CD4-positive, alpha-beta memory T cell (primary cell): Measurements from ENCODE around the gene PAX7. TPM values are rescaled to one million over a fixed set of nuclear protein-coding genes. Genes with fewer than 3 reads are reported as not detected.
A peak's percentile ranks its signal among the peaks of the same experiment; 100 is the strongest.
"Not testable (repeated sequence)": the region's sequence is repeated elsewhere in the genome, so short reads cannot be mapped to it uniquely, and the experiment has no call there.

Source experiments
- CTCF ChIA-PET: fragments of 350-600 bp; sonication (Branson Sonifier 250); formaldehyde crosslinking; loops from one replicate; lab custom pipeline; 2021; ENCODE audit warnings: inconsistent platforms; ENCODE audit not compliant: partially characterized antibody; lab: Charles Lee
- POLR2A ChIA-PET: fragments of 350-600 bp; sonication (Branson Sonifier 250); formaldehyde crosslinking; loops from one replicate; lab custom pipeline; 2021; ENCODE audit not compliant: partially characterized antibody; lab: Charles Lee
- DNase-seq, 5 donors: peaks; one replicate each; pipeline versions ENCODE4 v3.0.0 to v3.0.0-alpha.2; 2020 to 2022; ENCODE audit warnings: mixed read lengths in 1 of 5
- H3K27ac ChIP-seq: one replicate; pipeline ENCODE4 v1.7.0; 2013; ENCODE audit warnings: low read depth, low read length
- H3K27me3 ChIP-seq: 2 replicates; pipeline ENCODE4 v1.7.0; 2013; ENCODE audit warnings: mild to moderate bottlenecking, low read length, moderate library complexity; ENCODE audit not compliant: insufficient read depth
- H3K36me3 ChIP-seq: 2 replicates; pipeline ENCODE4 v1.7.0; 2013; ENCODE audit warnings: mild to moderate bottlenecking, low read length, moderate library complexity; ENCODE audit not compliant: insufficient read depth
- H3K4me1 ChIP-seq: 2 replicates; pipeline ENCODE4 v1.7.0; 2013; ENCODE audit warnings: mild to moderate bottlenecking, low read length, moderate library complexity; ENCODE audit not compliant: insufficient read depth
- H3K4me3 ChIP-seq, 2 donors: one replicate each; pipeline ENCODE4 v1.7.0; 2013; ENCODE audit warnings: low read length in 2 of 2, mild to moderate bottlenecking in 1 of 2
- H3K9me3 ChIP-seq, 2 donors: one replicate each; pipeline ENCODE4 v1.7.0; 2013; ENCODE audit warnings: low read length in 2 of 2, control low read depth in 1 of 2; ENCODE audit not compliant: control insufficient read depth in 1 of 2
- H3K27ac Mint-ChIP-seq, 7 donors: one replicate each; pipeline ENCODE4 v1.8.0; 2020 to 2021; ENCODE audit warnings: mixed read lengths in 7 of 7, mild to moderate bottlenecking in 6 of 7, inconsistent platforms in 3 of 7, moderate library complexity in 3 of 7
- H3K27me3 Mint-ChIP-seq, 2 donors: one replicate each; pipeline ENCODE4 v1.8.0; 2020 to 2021; ENCODE audit warnings: mixed read lengths in 2 of 2
- H3K36me3 Mint-ChIP-seq, 2 donors: one replicate each; pipeline ENCODE4 v1.8.0; 2020 to 2021; ENCODE audit warnings: mixed read lengths in 2 of 2, inconsistent platforms in 1 of 2, mild to moderate bottlenecking in 1 of 2
- H3K4me1 Mint-ChIP-seq, 4 donors: one replicate each; pipeline ENCODE4 v1.8.0; 2020 to 2021; ENCODE audit warnings: mixed read lengths in 4 of 4, mild to moderate bottlenecking in 1 of 4
- H3K4me3 Mint-ChIP-seq, 8 donors: one replicate each; pipeline ENCODE4 v1.8.0; 2020 to 2021; ENCODE audit warnings: mixed read lengths in 8 of 8, mild to moderate bottlenecking in 7 of 8, moderate library complexity in 6 of 8, inconsistent platforms in 3 of 8
- H3K9me3 Mint-ChIP-seq, 8 donors: one replicate each; pipeline ENCODE4 v1.8.0; 2020 to 2021; ENCODE audit warnings: mixed read lengths in 8 of 8, mild to moderate bottlenecking in 5 of 8, inconsistent platforms in 3 of 8, moderate library complexity in 1 of 8
- intact Hi-C: fragments of 100-400 bp; cut with micrococcal nuclease; formaldehyde crosslinking; loops from one replicate; pipeline ENCODE4 v1.15.1; 2023
- polyA plus RNA-seq, 2 donors: library from polyadenylated mRNA; unstranded; fragments of 300-500 nt; fragmentation: Illumina TruSeq; gene quantifications; one replicate each; pipeline ENCODE4 v1.2.3, GENCODE V29; 2021
- total RNA-seq, 2 experiments: library from RNA; stranded (reverse); gene quantifications; one replicate each; pipeline ENCODE4 v1.2.3, GENCODE V29; 2021

The PAX7 gene
- total and polyA plus RNA-seq, 4 experiments from 2014 or later, result not detected

GRCh38 chr1:18682375-18682774 is 51.7 kb downstream of the PAX7 start:
- H3K36me3 Mint-ChIP-seq, result no peaks in the 10 kb centered on the region
- Histone ChIP-seq H3K4me3 (no peak overlapping the region), H3K9me3 (no peaks in the 10 kb centered on the region), H3K4me1 (no peaks in the 10 kb centered on the region), H3K27ac (no peak overlapping the region), H3K36me3 (no peaks in the 10 kb centered on the region), H3K27me3 (no peaks in the 10 kb centered on the region)
- peaks cover 20% of the 10 kb centered on the region in 2 donors for H3K27me3 Mint-ChIP-seq
- no peak overlapping the region for H3K4me3 Mint-ChIP-seq
- ChIA-PET CTCF (interaction anchor here (1.3 to 9.0 kb wide), 4 partner anchors 13 to 84 kb away, joined by 3 to 51 read pairs (median 5); no protein-coding TSS in a partner anchor), POLR2A (no interaction called here)
- H3K27ac Mint-ChIP-seq, result no peak overlapping the region
- H3K4me1 Mint-ChIP-seq, result peaks cover 0 to 1% (median 0%) of the 10 kb centered on the region in 4 donors
- intact Hi-C loops, result loop anchor here (5.0 kb wide), 1 partner anchor 385 kb away; no protein-coding TSS in a partner anchor
- peaks cover 0 to 1% (median 0%) of the 10 kb centered on the region in 8 donors for H3K9me3 Mint-ChIP-seq
- no peak for DNase-seq

- no peaks in the 10 kb centered on the region for H3K9me3 ChIP-seq
- Mint-ChIP-seq H3K27ac (no peak overlapping the region), H3K27me3 (peaks cover 17% of the 10 kb centered on the region in 2 donors), H3K4me1 (peaks cover 0 to 1% (median 0%) of the 10 kb centered on the region in 4 donors), H3K36me3 (no peaks in the 10 kb centered on the region), H3K4me3 (no peak overlapping the region), H3K9me3 (peaks cover 0 to 1% (median 0%) of the 10 kb centered on the region in 8 donors)
- POLR2A ChIA-PET, result interaction anchor here (0.6 kb wide), 1 partner anchor 110 kb away, joined by 3 read pairs; no protein-coding TSS in a partner anchor
- CTCF ChIA-PET, result interaction anchor here (9.0 kb wide), 1 partner anchor 86 kb away, joined by 51 read pairs; no protein-coding TSS in a partner anchor
- intact Hi-C loops, result loop anchor here (5.0 kb wide), 1 partner anchor 387 kb away; no protein-coding TSS in a partner anchor
- H3K4me3 ChIP-seq, result no peak overlapping the region
- no peak overlapping the region for H3K27ac ChIP-seq
- no peak for DNase-seq
- no peaks in the 10 kb centered on the region for H3K27me3 ChIP-seq
- no peaks in the 10 kb centered on the region for H3K36me3 ChIP-seq
- no peaks in the 10 kb centered on the region for H3K4me1 ChIP-seq
Measured at GRCh38 chr1:18684303-18684702, 53.7 kb downstream of the PAX7 start.

- Histone ChIP-seq H3K36me3 (no peaks in the 10 kb centered on the region), H3K27me3 (no peaks in the 10 kb centered on the region), H3K9me3 (no peaks in the 10 kb centered on the region), H3K4me3 (no peak overlapping the region), H3K27ac (no peak overlapping the region), H3K4me1 (no peaks in the 10 kb centered on the region)
- Mint-ChIP-seq H3K4me3 (no peak overlapping the region), H3K36me3 (no peaks in the 10 kb centered on the region), H3K27ac (no peak overlapping the region), H3K9me3 (no peaks in the 10 kb centered on the region), H3K27me3 (peaks cover 18 to 20% of the 10 kb centered on the region in 2 donors), H3K4me1 (peaks cover 0 to 1% (median 0%) of the 10 kb centered on the region in 4 donors)
- peak in 1 of 5 donors; percentile 1 for DNase-seq
- intact Hi-C loops, result no loop called here
- POLR2A ChIA-PET, result no interaction called here
- CTCF ChIA-PET, result no interaction called here
Measured at GRCh38 chr1:18686540-18686939, 55.9 kb downstream of the PAX7 start.

GRCh38 chr1:18687273-18687672 is 56.6 kb downstream of the PAX7 start:
- intact Hi-C loops, result no loop called here
- Histone ChIP-seq H3K27ac (no peak overlapping the region), H3K4me1 (no peaks in the 10 kb centered on the region), H3K36me3 (no peaks in the 10 kb centered on the region), H3K4me3 (no peak overlapping the region), H3K27me3 (no peaks in the 10 kb centered on the region), H3K9me3 (no peaks in the 10 kb centered on the region)
- no peaks in the 10 kb centered on the region for H3K36me3 Mint-ChIP-seq
- peaks cover 23 to 26% of the 10 kb centered on the region in 2 donors for H3K27me3 Mint-ChIP-seq
- no peaks in the 10 kb centered on the region for H3K9me3 Mint-ChIP-seq
- no peak overlapping the region for H3K4me3 Mint-ChIP-seq
- ChIA-PET CTCF (no interaction called here), POLR2A (no interaction called here)
- H3K4me1 Mint-ChIP-seq, result peaks cover 0 to 1% (median 0%) of the 10 kb centered on the region in 4 donors
- H3K27ac Mint-ChIP-seq, result no peak overlapping the region
- DNase-seq, result no peak

- POLR2A ChIA-PET, result no interaction called here
Measured at GRCh38 chr1:18691648-18692047, 61.0 kb downstream of the PAX7 start.

GRCh38 chr1:18693256-18694098 is 62.8 kb downstream of the PAX7 start:
- no peak overlapping the region for H3K27ac Mint-ChIP-seq
- POLR2A ChIA-PET, result no interaction called here
- peaks cover 28 to 37% of the 10 kb centered on the region in 2 donors for H3K27me3 Mint-ChIP-seq

More at GRCh38 chr1:18691648-18692047, 61.0 kb downstream of the PAX7 start:
- no peak overlapping the region for H3K27ac Mint-ChIP-seq
- no peaks in the 10 kb centered on the region for H3K4me1 Mint-ChIP-seq
- Histone ChIP-seq H3K9me3 (no peaks in the 10 kb centered on the region), H3K27me3 (no peaks in the 10 kb centered on the region), H3K4me1 (no peaks in the 10 kb centered on the region), H3K4me3 (no peak overlapping the region), H3K27ac (no peak overlapping the region), H3K36me3 (no peaks in the 10 kb centered on the region)
- H3K9me3 Mint-ChIP-seq, result no peaks in the 10 kb centered on the region
- CTCF ChIA-PET, result no interaction called here
- H3K27me3 Mint-ChIP-seq, result peaks cover 23 to 34% of the 10 kb centered on the region in 2 donors
- no peak overlapping the region for H3K4me3 Mint-ChIP-seq
- intact Hi-C loops, result no loop called here
- H3K36me3 Mint-ChIP-seq, result no peaks in the 10 kb centered on the region
- no peak for DNase-seq

GRCh38 chr1:18694289-18694688 is 63.6 kb downstream of the PAX7 start:
- CTCF ChIA-PET, DNase-seq, H3K27ac Mint-ChIP-seq, H3K27ac ChIP-seq, POLR2A ChIA-PET, H3K4me3 Mint-ChIP-seq, H3K36me3 ChIP-seq, H3K9me3 ChIP-seq, H3K9me3 Mint-ChIP-seq, H3K4me1 Mint-ChIP-seq, intact Hi-C loops, H3K36me3 Mint-ChIP-seq, H3K4me3 ChIP-seq, H3K27me3 ChIP-seq, H3K4me1 ChIP-seq: not testable (repeated sequence)
- peaks cover 28 to 40% of the 10 kb centered on the region in 2 donors for H3K27me3 Mint-ChIP-seq

More at GRCh38 chr1:18693256-18694098, 62.8 kb downstream of the PAX7 start:
- intact Hi-C loops, result no loop called here
- H3K27ac ChIP-seq, result no peak overlapping the region
- H3K9me3 ChIP-seq, result no peaks in the 10 kb centered on the region
- Mint-ChIP-seq H3K36me3 (no peaks in the 10 kb centered on the region), H3K9me3 (no peaks in the 10 kb centered on the region), H3K4me3 (no peak overlapping the region), H3K4me1 (no peaks in the 10 kb centered on the region)
- no peaks in the 10 kb centered on the region for H3K4me1 ChIP-seq
- no peak overlapping the region for H3K4me3 ChIP-seq
- DNase-seq, result no peak
- CTCF ChIA-PET, result no interaction called here
- no peaks in the 10 kb centered on the region for H3K36me3 ChIP-seq
- H3K27me3 ChIP-seq, result no peaks in the 10 kb centered on the region
